Iris pigment epithelial cell (primary cell): ENCODE measurements around the gene IL26.
A peak's percentile ranks its signal among the peaks of the same experiment; 100 is the strongest.
"Not testable (repeated sequence)": the region's sequence is repeated elsewhere in the genome, so short reads cannot be mapped to it uniquely, and the experiment has no call there.

Experiments
- DNase-seq: peaks from one replicate; pipeline ENCODE4 v3.0.0-alpha.2; 2011; ENCODE audit warnings: low read depth

The IL26 gene

GRCh38 chr12:68240079-68240478 lies 14.5 kb upstream of the IL26 start:
- peak; percentile 68 for DNase-seq

- DNase-seq, result no peak
Measured at GRCh38 chr12:68239309-68239982, 13.8 kb upstream of the IL26 start.

GRCh38 chr12:68237619-68238018 lies 12.0 kb upstream of the IL26 start:
- no peak for DNase-seq

GRCh38 chr12:68237078-68237477 lies 11.5 kb upstream of the IL26 start:
- DNase-seq, result no peak

- no peak for DNase-seq
Measured at GRCh38 chr12:68236421-68237059, 10.9 kb upstream of the IL26 start.

- DNase-seq, result no peak
Measured at GRCh38 chr12:68235576-68235975, 10.0 kb upstream of the IL26 start.

GRCh38 chr12:68234140-68234539 lies 8.5 kb upstream of the IL26 start:
- DNase-seq, result no peak

GRCh38 chr12:68233498-68233897 lies 7.9 kb upstream of the IL26 start:
- no peak for DNase-seq

- DNase-seq, result no peak
Measured at GRCh38 chr12:68231691-68232090, 6.1 kb upstream of the IL26 start.

GRCh38 chr12:68231229-68231628 lies 5.6 kb upstream of the IL26 start:
- DNase-seq, result no peak

GRCh38 chr12:68229956-68230355 lies 4.3 kb upstream of the IL26 start:
- no peak for DNase-seq

- no peak for DNase-seq
Measured at GRCh38 chr12:68227356-68227755, 1.7 kb upstream of the IL26 start.

GRCh38 chr12:68224613-68225285 lies 861 bp downstream of the IL26 start:
- peak; percentile 76 for DNase-seq

- peak; percentile 88 for DNase-seq
Measured at GRCh38 chr12:68223067-68223747, 2.4 kb downstream of the IL26 start.

- DNase-seq, result peak; percentile 11
Measured at GRCh38 chr12:68222326-68222725, 3.3 kb downstream of the IL26 start.

GRCh38 chr12:68221497-68221896 lies 4.1 kb downstream of the IL26 start:
- no peak for DNase-seq

GRCh38 chr12:68210875-68211274 lies 14.7 kb downstream of the IL26 start:
- DNase-seq, result no peak

- not testable (repeated sequence) for DNase-seq
Measured at GRCh38 chr12:68209048-68209728, 16.4 kb downstream of the IL26 start.

GRCh38 chr12:68207276-68207675 lies 18.3 kb downstream of the IL26 start:
- no peak for DNase-seq

GRCh38 chr12:68206446-68206845 lies 19.2 kb downstream of the IL26 start:
- DNase-seq, result no peak

GRCh38 chr12:68203460-68203875 lies 22.1 kb downstream of the IL26 start:
- DNase-seq, result no peak

GRCh38 chr12:68200854-68201253 lies 24.8 kb downstream of the IL26 start:
- peak; percentile 79 for DNase-seq
